WTC11 (cell line): Measurements from ENCODE around the gene ALK. TPM values are rescaled to one million over a fixed set of nuclear protein-coding genes. Genes with fewer than 3 reads are reported as not detected.

Experiments used
- ATAC-seq: fragments of 200-7000 bp; cut with Tn5 transposase; 2 replicates; pipeline ENCODE4 v1.10.0; 2021; ENCODE audit warnings: mild to moderate bottlenecking, moderate library complexity
- CTCF ChIA-PET: fragments of 300-600 bp; sonication (Branson Sonifier 250); formaldehyde crosslinking; loops from one replicate; lab custom pipeline; 2021; ENCODE audit warnings: antibody characterized with exemption; lab: Charles Lee
- POLR2A ChIA-PET: fragments of 350-600 bp; sonication (Branson Sonifier 250); formaldehyde crosslinking; loops from one replicate; lab custom pipeline; 2021; ENCODE audit warnings: antibody characterized with exemption; lab: Charles Lee
- DNase-seq: peaks from one replicate; pipeline ENCODE4 v3.0.0; 2021; ENCODE audit warnings: low spot score
- H3K27ac Mint-ChIP-seq: 2 replicates; pipeline ENCODE4 v1.8.0; 2021; ENCODE audit warnings: mixed read lengths
- H3K27me3 Mint-ChIP-seq: 2 replicates; pipeline ENCODE4 v1.8.0; 2021; ENCODE audit warnings: low read depth, mild to moderate bottlenecking, moderate library complexity, mixed read lengths
- H3K36me3 Mint-ChIP-seq: 2 replicates; pipeline ENCODE4 v1.8.0; 2021; ENCODE audit warnings: mixed read lengths
- H3K4me1 Mint-ChIP-seq: 2 replicates; pipeline ENCODE4 v1.8.0; 2022; ENCODE audit warnings: mixed read lengths
- H3K4me3 Mint-ChIP-seq: 2 replicates; pipeline ENCODE4 v1.8.0; 2021; ENCODE audit warnings: mild to moderate bottlenecking, moderate library complexity, mixed read lengths
- H3K9me3 Mint-ChIP-seq: 2 replicates; pipeline ENCODE4 v1.8.0; 2021; ENCODE audit warnings: mixed read lengths
- AFF4 ChIP-seq: sonication (generic); formaldehyde crosslinking; IDR thresholded peaks from 2 replicates; pipeline ENCODE4 v1.8.1; 2023; ENCODE audit warnings: mild to moderate bottlenecking, missing genetic modification reagents, borderline replicate concordance
- ATF3 ChIP-seq: sonication (generic); formaldehyde crosslinking; conservative IDR thresholded peaks from 2 replicates; pipeline ENCODE4 v1.8.1; 2022; ENCODE audit warnings: mild to moderate bottlenecking, missing genetic modification reagents
- ATF6 ChIP-seq: sonication (generic); formaldehyde crosslinking; IDR thresholded peaks from 2 replicates; pipeline ENCODE4 v1.8.1; 2023; ENCODE audit warnings: mild to moderate bottlenecking, missing genetic modification reagents
- CBFB ChIP-seq: sonication (generic); formaldehyde crosslinking; IDR thresholded peaks from 2 replicates; pipeline ENCODE4 v1.8.1; 2022; ENCODE audit warnings: mild to moderate bottlenecking, low read depth, missing genetic modification reagents
- CDX4 ChIP-seq: fragments of 250-450 bp; sonication (Bioruptor Pico); IDR thresholded peaks from 2 replicates; pipeline ENCODE4 v1.9.0; 2021; ENCODE audit warnings: moderate library complexity, mild to moderate bottlenecking, inconsistent platforms, borderline replicate concordance
- E2F1 ChIP-seq: sonication (generic); formaldehyde crosslinking; IDR thresholded peaks from 2 replicates; pipeline ENCODE4 v1.8.0; 2022; ENCODE audit warnings: mild to moderate bottlenecking, missing genetic modification reagents
- E2F5 ChIP-seq: sonication (generic); formaldehyde crosslinking; IDR thresholded peaks from 2 replicates; pipeline ENCODE4 v1.8.1; 2022; ENCODE audit warnings: mild to moderate bottlenecking, moderate library complexity, missing genetic modification reagents
- FOXP1 ChIP-seq: sonication (generic); formaldehyde crosslinking; IDR thresholded peaks from 2 replicates; pipeline ENCODE4 v1.8.0; 2022; ENCODE audit warnings: missing genetic modification reagents, mild to moderate bottlenecking, moderate library complexity, borderline replicate concordance
- HMGXB4 ChIP-seq: sonication (generic); formaldehyde crosslinking; IDR thresholded peaks from 2 replicates; pipeline ENCODE4 v1.8.1; 2023; ENCODE audit warnings: mild to moderate bottlenecking, moderate library complexity, missing genetic modification reagents
- JAZF1 ChIP-seq: fragments of 250-450 bp; sonication (Bioruptor Pico); IDR thresholded peaks from 2 replicates; pipeline ENCODE4 v1.9.0; 2021; ENCODE audit warnings: moderate library complexity, mild to moderate bottlenecking, inconsistent platforms
- NR2C2 ChIP-seq: sonication (generic); formaldehyde crosslinking; IDR thresholded peaks from 2 replicates; pipeline ENCODE4 v1.8.0; 2022; ENCODE audit warnings: mild to moderate bottlenecking, missing genetic modification reagents
- SMAD3 ChIP-seq: sonication (generic); formaldehyde crosslinking; IDR thresholded peaks from 2 replicates; pipeline ENCODE4 v1.8.0; 2022; ENCODE audit warnings: missing genetic modification reagents, mild to moderate bottlenecking, borderline replicate concordance
- TP53 ChIP-seq: sonication (generic); formaldehyde crosslinking; IDR thresholded peaks from 2 replicates; pipeline ENCODE4 v1.8.1; 2023; ENCODE audit warnings: mild to moderate bottlenecking, missing genetic modification reagents
- ZNF425 ChIP-seq: fragments of 250-450 bp; sonication (Bioruptor Pico); conservative IDR thresholded peaks from 2 replicates; pipeline ENCODE4 v1.9.0; 2021; ENCODE audit warnings: mild to moderate bottlenecking
- ZNF671 ChIP-seq: fragments of 250-450 bp; sonication (Bioruptor Pico); IDR thresholded peaks from 2 replicates; pipeline ENCODE4 v1.8.0; 2021; ENCODE audit warnings: mild to moderate bottlenecking
- total RNA-seq: library from RNA; stranded (reverse); gene quantifications from 3 replicates; pipeline ENCODE4 v1.2.3, GENCODE V29; 2021

ALK gene
- total RNA-seq, 1 experiment from 2014 or later = not detected

- Mint-ChIP-seq H3K9me3 (peaks cover 6% of the 10 kb centered on the region), H3K27ac (no peak overlapping the region), H3K36me3 (no peaks in the 10 kb centered on the region), H3K27me3 (no peaks in the 10 kb centered on the region), H3K4me3 (no peak overlapping the region), H3K4me1 (peaks cover 4% of the 10 kb centered on the region; the same call in 1 of the 2 replicates)
- ChIA-PET POLR2A (no interaction called here), CTCF (interaction anchor here (0.7 kb wide), 1 partner anchor 565 kb away, joined by 3 read pairs; no protein-coding TSS in a partner anchor)
- DNase-seq (no peak), ATAC-seq (no peak)
- TF ChIP-seq ZNF425 = no peak
- TF ChIP-seq SMAD3 = no peak
- no peak for TF ChIP-seq NR2C2
- TF ChIP-seq E2F1 (CRISPR knock-in tag) = no peak
- no peak for TF ChIP-seq E2F5
- no peak for TF ChIP-seq ATF6 (CRISPR knock-in tag)
- TF ChIP-seq FOXP1 = no peak
- no peak for TF ChIP-seq HMGXB4 (CRISPR knock-in tag)
- TF ChIP-seq JAZF1 (CRISPR knock-in tag) = no peak
- no peak for TF ChIP-seq ZNF671 (CRISPR knock-in tag)
- TF ChIP-seq CBFB (CRISPR knock-in tag) = no peak
- no peak for TF ChIP-seq CDX4 (CRISPR knock-in tag)
- no peak for TF ChIP-seq AFF4 (CRISPR knock-in tag)
- TF ChIP-seq TP53 (CRISPR knock-in tag) = no peak
- TF ChIP-seq ATF3 (CRISPR knock-in tag) = no peak
Observed at GRCh38 chr2:29803537-29803936, 117.8 kb downstream of the ALK start.
